IPS-NIHi11 (cell line): ENCODE data around the gene GTPBP2.

Experiments
- DNase-seq: peaks from one replicate; pipeline ENCODE4 v3.0.0; 2012; ENCODE audit warnings: mixed read lengths, low spot score

GTPBP2 gene, protein sequence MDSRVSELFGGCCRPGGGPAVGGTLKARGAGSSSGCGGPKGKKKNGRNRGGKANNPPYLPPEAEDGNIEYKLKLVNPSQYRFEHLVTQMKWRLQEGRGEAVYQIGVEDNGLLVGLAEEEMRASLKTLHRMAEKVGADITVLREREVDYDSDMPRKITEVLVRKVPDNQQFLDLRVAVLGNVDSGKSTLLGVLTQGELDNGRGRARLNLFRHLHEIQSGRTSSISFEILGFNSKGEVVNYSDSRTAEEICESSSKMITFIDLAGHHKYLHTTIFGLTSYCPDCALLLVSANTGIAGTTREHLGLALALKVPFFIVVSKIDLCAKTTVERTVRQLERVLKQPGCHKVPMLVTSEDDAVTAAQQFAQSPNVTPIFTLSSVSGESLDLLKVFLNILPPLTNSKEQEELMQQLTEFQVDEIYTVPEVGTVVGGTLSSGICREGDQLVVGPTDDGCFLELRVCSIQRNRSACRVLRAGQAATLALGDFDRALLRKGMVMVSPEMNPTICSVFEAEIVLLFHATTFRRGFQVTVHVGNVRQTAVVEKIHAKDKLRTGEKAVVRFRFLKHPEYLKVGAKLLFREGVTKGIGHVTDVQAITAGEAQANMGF

GRCh38 chr6:43629104-43629504 is at the start of gene GTPBP2:
TSS of gene GTPBP2 (minus strand) at chr6:43629264. CDS start at chr6:43629162, 102 bp downstream.
- DNase-seq = peak; percentile 97

GRCh38 chr6:43678341-43678740 is 49.3 kb upstream of the GTPBP2 start:
- DNase-seq = no peak

DNA sequence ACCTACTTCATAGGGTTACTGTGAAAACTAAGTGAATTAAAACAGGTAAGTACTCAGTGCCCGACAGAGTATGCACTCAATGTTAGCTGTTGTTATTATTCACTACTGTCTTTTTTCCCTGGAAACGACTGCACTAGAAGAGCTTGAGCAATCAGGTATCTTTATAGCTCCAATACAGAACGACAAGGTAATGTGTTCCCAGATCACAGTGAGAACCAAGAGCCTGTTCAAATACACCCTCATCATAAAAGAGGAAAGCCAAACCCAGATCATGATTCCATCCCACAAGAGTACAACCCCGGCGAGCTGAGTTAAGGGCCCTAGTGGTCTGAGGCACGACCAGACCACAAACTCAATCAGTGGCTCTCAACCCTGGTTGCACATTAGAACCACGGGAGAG is 48.7 kb upstream of the GTPBP2 start:
- no peak for DNase-seq

- DNase-seq = no peak
Observed at GRCh38 chr6:43676962-43677606, 48.0 kb upstream of the GTPBP2 start.

DNA sequence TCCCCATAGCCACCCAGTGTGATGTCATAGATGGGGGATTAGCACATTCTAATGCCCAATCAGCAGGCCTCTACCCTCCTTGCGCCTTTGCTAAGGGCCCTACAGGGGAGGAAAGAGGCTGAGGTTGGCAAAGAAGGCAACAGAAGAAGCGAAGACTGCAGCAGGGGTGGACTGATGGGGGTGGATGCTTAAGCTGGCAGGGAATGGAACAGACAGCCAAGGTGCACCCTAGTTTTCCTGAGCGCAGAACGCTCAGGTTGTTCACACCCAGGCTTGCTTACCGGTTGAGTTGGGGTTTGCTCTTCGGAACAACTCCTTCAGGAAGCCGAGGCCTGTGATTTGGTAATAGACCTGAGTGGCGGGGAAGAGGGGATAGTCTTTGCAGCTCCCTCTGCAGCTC is 45.9 kb upstream of the GTPBP2 start:
- no peak for DNase-seq

- DNase-seq = no peak
Observed at GRCh38 chr6:43674291-43674690, 45.2 kb upstream of the GTPBP2 start.

- no peak for DNase-seq
Observed at GRCh38 chr6:43673444-43674084, 44.5 kb upstream of the GTPBP2 start.

DNA sequence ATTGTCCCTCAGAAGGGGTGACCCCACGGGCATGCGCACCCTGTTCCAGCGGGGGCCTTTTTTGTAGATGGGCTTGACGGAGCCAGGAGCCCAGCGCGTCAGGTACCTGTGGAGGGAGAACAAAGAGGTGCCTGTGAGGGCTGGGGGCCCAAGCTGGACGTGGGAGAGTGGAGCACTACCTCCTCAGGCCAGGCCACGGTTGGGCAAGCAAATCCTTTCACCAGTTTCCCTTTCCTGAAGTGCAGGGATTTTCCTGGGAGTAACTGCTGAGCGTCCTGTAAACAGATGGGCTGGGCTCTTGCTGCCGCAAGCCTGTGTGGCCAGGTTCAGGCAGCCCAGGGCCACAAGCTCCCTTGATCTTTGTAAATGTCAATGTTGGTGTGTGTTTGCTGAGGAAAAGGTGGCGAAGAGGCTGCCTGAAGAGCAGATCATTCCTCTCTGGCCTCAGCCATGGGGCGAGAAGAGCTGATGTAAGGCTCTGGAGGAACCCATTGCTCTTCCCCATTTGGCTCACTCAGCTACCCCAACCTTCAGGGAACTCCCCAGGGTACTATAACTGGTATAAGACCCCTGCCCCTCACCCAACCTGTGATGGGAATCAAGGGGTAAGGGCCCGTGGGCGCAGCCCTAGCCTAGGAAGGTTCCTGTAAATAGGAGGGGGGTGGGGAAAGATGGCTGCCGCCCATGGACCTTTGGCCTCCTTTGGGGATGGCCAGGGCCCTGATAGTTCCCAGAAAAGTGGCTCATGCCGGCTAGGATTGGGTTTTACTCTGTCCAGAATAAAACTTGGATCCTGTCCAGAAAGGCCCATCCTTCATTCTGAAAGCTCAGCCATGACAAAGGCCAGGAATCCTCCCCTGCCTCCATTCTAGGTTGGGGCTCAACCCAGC is 43.0 kb upstream of the GTPBP2 start:
- no peak for DNase-seq

DNA sequence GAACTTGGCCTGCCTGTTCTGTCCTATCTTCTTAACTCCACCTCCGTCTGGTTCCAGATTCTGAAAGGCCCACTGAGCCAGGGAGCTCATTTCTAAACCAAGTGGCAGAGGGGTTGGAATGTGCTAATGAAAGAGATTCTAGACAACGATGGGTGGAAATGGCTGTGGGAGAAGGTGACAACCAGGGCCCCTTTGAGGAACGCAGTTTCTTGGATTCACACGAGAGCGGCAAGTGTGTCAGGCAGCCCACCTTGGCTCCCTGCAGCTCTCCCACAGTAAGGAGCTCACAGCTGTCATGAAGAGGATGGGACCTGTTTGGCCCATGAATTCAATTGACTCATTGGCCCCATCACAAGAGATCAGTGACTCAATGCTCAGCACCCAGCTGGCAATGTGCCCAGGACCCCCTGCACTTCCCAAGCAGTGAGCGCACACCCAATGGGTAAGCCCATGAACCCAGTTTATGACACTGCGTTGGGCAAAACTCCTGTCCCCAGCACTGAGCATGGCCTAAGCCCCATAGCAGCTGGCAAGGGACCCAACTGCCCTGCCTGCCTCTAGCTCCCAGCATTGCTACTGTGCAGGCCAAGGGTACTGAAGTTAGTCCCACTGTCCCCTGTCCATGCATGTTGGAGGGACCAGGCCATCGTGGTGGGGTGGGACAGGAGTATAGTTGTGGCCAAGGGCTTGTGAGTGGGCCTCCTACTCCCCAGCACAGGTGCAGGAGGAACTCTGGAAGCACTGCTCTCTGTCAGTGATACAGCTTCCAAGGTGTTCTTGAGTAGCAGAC is 42.1 kb upstream of the GTPBP2 start:
- no peak for DNase-seq

DNA sequence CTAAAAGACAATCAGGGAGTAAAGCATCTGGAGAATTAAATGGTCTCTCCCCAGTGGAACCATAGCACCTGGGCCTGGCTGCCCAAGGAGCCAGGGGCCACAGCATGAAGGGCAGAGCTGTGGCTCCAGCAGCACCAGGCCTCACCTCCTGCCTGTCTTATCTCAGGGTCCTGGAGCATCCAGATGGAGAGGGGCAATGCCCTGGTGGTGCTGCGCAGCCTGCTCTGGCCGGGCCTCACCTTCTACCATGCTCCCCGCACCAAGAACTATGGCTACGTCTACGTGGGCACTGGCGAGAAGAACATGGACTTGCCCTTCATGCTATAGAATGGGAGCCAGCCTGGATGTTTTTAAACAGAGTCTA is 41.5 kb upstream of the GTPBP2 start:
- DNase-seq = no peak

- DNase-seq = peak; percentile 51
Observed at GRCh38 chr6:43669922-43670622, 41.0 kb upstream of the GTPBP2 start.

- DNase-seq = peak; percentile 67
Observed at GRCh38 chr6:43669050-43669921, 40.2 kb upstream of the GTPBP2 start.

GRCh38 chr6:43668151-43669028 is 39.3 kb upstream of the GTPBP2 start:
- peak; percentile 90 for DNase-seq

DNA sequence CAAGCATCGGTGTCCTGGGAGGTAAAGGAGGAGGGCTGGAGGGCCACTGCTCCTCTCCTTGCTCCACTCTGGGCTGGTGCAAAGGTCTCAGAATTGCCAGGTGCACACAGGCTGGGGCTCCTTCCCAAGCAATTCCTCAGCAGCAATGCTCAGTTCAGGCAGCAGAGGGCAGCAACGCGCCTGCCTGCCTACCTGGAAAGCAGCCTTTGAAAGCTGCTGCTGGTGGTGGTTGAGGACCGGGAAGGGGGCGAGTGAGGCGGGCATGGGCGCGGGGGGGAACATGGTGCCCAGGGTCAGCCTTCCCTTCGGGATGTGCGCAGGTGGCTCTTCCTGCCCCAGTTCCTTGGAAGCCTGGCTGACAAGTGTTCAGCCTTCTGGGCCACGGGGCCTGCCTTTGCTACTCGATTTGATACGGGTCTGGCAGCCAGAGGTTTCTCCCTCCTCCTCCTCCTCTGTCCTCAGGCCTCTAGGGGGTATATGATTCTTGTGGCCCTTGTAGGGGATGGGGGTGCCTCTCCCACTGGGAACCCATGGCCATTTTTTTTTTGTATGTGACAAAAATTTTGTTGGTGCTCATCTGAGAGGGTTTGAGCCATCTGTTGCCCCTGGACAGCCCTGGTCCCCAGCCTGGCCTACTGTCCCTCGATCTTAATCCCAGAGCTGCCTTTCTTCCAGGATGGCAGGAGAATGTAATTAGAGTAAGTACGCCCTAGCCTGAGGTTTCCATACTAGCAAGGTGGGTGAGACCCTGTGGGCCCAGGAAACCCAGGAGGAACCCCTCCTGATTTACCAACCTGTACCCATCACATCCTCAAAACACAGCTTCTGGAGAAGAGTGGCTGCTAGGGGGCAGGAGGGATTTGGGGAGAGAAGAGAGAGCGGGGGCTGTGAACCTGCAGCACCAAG is 38.4 kb upstream of the GTPBP2 start:
- DNase-seq = peak; percentile 90

DNA sequence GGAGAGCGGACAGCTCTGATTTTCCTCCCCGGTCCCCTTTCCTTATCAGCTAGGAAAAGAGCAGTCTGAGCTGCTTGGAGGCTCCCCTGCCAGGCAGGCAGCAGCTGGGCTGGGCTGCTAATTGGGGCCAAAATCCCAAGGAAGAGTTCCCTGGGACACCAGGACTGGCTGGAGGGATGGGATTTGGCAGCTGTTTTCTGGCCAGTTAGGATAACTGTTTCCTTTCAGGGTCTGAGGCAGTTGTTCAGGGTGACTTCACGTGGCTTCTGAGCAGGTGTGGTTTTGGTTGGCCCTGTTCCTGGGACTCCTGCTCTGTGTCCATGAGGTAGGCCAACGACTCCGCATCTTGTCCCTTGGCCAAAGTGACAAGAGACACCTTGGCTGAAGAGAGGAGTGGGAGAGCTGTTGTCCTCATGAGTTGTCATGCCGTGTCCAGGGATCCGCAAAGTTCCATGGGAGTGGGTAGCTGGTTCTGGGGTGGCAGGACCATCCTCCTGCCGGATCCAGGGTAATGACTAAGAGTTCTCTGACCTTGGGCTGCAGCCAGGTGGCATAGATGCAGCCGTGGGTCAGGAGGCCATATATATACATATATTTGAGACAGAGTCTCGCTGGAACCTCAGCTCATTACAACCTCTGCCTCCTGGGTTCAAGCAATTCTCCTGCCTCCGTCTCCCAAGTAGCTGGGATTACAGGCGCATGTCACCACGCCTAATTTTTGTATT is 37.3 kb upstream of the GTPBP2 start:
- no peak for DNase-seq

- DNase-seq = no peak
Observed at GRCh38 chr6:43665376-43665775, 36.3 kb upstream of the GTPBP2 start.
